NOMO-1 (cell line): Measurements from ENCODE around the gene SHF.

Experiments used
- DNase-seq, 2 experiments: peaks; one replicate each; lab custom pipeline; 2025; ENCODE audit not compliant: unreplicated experiment in 2 of 2; lab: John Stamatoyannopoulos, UW

SHF gene

DNA sequence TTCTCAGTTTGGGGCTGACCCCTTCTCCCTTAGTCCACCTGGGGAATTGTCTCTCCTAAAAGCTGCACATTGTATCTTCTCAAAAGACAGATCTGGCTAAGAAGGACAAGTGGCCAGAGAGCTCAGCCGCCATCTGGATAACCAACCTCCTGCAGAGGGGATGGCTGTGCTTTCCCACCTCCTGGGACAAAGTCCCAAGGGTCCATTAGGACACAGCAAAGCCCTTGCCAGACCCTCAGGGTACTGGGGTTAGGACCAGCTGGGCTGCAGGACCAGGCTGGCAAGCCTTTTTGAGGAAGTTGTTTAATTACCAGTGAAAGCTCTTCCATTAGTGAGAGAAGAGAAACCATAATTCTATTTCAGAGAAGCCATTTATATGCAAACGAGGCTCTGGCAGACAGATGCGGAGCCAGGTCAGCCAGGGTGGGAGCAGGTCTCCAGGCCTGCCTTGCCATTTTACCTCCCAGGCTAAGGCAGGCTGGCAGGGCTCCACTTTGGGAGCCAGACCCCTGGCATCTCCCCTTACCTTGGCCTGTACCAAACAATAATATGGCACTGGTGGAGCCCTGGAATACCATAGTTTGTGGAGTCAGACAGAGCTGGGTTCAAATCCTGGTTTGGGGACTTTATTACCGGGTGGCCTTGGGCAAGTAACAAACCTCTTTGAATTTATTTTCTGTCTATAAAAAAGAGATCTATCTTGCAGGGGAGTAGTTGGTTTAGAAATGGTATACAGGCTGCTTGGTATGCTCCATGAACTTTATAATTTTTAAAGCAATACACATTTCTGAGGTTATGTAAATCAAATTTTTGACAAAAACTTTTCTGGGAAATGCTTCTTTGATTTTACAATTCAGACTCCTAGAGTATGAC lies 17.9 kb downstream of the SHF start:
- DNase-seq: peak; percentile 37 to 69

DNA sequence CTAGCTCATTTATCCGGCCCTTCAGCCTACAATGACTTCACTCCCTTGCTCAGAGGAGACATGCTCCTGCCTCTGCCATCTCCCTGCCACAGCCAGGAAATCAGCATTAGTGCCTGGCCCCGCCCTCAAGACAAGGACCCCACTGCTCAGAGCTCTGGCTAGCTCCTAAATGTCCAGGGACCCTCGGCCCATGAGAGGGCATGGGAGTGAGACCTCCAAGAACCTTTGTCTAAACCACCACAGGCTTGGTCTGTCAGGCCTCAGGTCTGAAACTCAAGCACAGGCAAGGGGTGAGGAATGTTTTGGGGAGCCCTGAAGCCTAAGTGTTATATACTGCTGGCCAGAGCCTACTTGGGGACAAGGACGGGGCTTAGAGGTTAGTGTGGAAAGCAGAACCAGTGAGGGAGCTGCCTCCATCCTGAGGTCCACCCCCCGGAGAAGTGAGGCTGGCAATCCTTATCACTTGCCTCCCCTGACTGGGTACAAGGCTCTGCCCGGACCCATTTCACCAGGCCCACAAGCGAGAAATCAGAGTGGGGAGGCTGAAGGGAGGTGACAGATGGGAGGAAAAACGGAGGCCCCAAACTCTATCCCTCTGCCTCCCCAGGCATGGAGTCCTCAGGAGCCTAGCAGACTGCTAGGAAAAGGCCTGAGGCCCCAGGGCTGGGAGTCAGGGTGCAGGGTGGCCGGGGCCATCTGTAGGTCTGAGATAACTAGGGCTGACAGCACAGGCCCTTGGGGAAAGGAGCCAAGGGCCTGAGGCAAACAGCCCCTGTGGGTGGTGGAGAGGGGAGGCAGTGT lies 18.8 kb downstream of the SHF start:
- DNase-seq: no peak

DNA sequence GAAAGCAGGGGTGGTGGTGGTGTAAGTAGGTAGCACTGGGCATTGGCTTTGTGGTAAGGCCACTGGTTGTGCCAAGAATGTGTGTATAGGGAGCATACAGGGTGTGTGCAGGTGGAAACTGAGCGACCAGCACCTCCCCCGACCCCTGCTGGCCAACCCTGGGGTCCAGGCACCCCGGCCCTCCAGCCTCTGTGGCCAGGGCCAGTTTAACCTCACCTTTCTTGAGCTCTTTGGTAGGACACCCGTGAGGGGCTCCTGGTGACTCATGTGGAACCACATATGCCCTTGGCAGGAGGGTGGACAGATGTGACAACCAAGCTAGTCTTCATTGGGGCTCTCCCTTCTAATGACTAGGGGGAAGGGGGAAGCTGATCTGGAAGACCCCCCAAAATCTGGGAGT lies 19.5 kb downstream of the SHF start:
- no peak for DNase-seq

DNA sequence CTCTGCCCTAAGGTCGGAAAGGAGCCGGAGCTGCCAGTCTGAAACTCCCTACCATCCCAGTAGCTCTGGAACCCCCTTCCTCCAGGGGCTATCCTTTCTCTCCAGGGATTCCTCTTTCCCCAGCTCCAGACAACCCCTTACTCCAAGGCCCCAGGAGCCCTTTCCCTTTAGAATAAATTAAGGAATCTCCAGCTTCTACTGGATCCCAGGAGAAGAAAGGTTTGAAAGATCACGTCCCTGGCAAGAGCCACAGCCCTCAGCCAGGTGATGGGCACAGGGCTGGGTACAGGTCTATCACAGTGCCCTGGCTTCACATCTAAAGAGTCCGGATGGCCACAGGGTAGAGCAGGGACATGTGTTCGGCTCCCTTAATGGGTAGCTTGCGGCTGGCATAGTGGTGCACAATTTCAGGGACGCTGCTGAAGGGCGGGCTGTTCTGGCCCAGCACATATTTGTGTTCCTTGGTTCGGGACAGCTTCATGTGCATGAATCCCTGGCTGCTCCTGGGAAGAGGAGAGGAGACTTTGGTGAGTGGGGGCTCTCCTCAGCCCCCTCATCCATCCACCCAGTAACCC lies 20.0 kb downstream of the SHF start:
- no peak for DNase-seq

DNA sequence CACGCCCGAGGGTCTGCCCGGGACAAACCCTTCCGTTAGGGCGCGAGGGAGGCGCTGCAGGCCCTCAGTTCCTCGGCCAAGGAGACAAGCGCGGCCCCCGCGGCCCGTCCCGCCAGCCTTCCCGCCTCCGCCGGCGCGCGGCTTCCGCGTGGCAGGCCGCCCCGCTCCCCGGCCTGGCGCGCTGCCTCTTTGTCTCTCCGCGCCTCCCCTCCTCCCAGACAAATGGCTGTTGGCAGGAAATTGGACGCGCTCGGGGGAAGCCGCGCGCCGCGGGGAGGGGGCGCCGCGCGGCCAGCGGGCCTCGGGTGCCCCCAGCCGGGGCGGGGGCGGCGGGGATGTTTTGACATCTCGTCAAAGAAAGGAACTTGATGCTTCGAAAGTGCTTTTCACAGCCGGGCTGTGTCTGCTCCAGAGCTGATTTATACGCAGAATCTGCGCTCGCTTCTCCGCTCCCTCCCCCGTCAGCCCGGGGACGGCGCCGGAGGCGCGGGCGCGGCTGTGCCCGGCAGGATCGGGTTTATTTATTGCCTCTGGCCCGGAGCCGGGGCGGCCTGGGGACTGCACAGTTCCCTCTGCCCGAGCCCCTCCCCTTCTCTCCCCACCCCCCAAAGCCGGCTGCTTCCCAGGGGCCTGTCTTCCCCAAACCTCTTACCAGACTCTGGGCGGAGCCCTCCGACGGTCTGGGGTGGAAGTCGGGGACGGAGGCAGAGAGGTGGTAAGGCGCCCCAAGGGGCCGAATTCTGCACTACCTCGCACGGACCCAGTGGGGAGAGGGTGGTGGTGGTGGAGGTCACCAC lies 20.7 kb downstream of the SHF start:
- DNase-seq: peak; percentile 89 to 94

DNA sequence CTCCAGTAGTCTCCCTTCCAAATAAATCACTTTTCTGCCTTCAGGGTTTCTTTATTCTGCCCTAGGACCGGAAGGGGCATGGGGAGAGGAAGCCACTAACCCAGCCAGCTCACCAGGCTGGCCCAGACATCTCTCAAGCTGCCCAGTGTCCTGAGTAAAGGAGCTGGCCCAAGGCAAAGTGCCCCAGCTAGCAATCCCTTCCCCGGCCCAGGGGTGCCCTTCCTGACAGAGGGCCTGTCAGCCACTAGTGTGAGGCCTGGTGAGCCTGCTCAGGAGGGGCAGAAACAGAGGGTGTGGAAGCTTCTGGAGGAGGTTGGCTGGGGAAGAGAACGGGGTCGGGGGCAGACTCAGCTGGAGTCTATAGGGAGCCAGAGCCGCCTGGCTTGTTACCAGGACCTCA lies 22.2 kb downstream of the SHF start:
- DNase-seq: no peak

DNA sequence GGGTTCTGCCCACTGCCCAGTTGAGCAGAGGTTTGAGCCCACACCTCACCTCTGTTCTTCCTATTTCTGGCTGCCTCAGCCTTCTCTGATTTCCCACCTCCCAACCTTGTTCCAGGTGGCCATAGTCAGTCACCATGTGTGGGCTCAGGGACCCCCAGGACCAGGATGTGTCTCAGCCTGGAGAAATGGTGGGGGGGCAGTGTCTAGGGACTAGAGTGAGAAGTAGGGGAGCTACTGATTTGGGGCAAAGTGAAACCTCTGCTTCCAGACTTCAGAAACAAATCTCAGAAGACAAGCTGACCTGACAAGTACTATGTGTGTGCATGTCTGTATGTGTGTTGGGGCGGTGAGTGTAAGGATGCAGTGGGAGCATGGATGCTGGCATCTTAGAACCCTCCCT lies 22.9 kb downstream of the SHF start:
- no peak for DNase-seq

DNA sequence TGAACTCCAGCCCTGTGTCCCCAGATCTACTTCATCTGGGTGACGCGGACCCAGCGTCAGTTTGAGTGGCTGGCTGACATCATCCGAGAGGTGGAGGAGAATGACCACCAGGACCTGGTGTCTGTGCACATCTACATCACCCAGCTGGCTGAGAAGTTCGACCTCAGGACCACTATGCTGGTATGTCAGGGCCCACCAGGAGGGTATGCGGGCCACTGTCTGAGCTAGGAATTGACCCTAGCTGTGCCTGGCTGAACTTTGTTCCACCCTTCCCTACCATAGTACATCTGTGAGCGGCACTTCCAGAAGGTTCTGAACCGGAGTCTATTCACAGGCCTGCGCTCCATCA lies 24.3 kb downstream of the SHF start:
- DNase-seq: no peak

DNA sequence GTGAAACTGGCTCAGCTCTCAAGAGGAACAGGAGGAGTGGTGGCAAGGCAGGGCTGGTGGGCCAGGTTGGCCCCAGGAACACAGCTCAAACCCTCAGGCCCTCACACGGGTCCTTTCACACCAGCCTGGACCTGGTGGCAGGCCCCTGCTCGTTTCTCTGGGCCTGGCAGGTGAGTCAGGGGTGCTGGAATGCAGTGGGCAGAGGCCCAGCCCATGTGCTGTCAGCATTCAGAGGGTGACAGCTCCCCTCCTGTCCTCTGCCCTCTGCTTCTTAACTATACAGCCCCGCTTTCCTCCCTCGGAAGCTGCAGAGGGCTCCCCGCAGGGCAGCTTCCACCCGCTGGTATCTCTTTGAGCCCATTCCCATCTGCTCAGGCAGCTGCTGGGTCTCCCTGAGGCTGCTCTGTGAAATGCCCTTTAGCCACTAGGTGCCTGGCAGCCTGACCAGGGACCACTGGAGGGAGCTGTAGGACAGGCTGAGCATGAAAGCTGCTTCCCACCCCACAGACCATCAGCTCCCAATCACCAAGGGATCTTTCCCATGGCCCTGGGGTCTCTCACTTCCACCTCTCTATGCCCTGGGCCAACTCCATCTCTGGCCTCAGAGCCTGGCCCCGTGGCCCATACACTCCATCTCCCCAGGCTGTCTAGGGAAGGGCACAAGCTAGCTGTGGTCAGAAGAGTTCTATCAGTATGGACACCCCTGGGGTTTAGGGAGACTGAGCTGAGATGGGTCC lies 24.8 kb downstream of the SHF start:
- DNase-seq: peak; percentile 39 to 60

DNA sequence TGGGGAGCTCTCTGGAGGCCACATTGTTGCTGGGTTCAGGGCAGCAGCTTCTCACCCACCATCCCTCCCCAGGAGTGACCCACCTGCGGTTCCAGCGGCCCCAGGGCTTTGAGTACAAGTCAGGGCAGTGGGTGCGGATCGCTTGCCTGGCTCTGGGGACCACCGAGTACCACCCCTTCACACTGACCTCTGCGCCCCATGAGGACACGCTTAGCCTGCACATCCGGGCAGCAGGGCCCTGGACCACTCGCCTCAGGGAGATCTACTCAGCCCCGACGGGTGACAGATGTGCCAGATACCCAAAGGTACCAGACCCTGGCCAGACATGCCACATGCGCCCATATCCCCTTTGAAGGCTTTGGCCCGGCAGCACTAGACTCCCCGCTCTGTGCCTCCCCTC lies 26.1 kb downstream of the SHF start:
- DNase-seq: no peak

DNA sequence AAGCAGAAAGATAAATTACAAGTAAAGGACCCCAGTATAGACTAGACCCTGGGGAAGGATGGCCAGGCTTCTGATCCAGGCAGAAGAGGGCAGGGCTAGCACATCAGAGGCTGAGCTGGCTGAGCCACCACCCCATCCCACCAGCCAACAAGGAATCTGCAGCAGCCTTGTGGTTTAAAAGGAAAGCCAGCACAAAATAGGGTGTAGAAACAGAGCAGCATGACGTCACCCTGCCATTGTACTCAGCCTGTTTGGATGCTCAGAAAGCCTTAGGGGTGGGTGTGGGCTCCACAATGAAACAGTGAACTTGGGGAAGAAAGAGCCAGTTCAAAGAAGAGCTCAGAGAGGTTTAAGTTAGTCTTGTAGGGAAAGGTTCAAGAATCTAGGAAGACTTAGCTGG lies 29.8 kb downstream of the SHF start:
- DNase-seq: no peak

DNA sequence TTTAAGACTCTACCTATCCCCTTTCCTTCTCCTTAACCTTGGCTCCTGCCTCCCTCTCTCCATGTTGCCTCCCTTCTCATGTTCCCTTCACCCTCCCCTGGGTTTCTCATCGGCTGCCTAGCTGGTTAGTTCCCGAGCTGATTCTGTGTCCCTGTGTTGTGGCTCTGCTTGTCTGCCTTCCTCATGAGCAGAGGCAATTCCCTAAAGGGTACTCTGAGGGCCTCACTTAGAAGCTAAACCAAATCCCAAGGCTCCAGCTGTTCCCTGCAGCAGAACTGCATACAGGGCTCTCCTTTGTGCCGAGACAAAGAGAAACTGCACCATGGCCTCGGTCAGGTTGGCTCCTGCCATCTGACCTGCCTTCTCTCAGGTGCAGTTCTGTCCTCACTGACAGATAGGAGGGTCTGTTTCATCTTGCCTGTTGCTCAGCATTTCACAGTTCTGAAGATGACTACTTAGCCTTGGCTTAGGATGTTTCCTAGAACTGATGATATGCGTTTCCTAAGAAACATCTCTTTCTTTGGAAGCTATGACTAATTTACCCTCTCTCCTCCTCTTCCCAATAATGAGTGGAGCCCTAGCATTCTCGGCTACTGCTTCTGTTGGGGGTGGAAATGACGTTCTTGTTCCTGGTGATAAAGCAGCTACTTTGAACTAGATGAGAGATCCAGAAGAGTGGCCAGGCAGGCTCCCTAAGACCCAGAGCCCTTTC lies 30.9 kb downstream of the SHF start:
- DNase-seq: no peak

DNA sequence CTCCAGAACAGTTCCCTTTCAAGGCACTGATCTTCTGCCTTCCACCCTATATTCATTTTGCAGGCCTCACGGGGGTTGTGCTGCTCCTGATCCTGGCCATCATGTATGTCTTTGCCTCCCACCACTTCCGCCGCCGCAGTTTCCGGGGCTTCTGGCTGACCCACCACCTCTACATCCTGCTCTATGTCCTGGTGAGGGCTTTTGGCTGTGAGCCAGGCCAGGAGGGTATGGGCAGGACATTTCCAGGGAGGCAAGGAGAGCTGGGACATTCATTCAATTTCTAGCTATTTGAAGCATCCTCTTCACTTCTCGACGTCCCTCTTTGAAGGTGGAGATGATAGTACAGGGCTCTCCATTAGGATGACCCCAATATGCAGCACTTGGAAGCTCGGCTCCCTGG lies 32.0 kb downstream of the SHF start:
- DNase-seq: no peak

DNA sequence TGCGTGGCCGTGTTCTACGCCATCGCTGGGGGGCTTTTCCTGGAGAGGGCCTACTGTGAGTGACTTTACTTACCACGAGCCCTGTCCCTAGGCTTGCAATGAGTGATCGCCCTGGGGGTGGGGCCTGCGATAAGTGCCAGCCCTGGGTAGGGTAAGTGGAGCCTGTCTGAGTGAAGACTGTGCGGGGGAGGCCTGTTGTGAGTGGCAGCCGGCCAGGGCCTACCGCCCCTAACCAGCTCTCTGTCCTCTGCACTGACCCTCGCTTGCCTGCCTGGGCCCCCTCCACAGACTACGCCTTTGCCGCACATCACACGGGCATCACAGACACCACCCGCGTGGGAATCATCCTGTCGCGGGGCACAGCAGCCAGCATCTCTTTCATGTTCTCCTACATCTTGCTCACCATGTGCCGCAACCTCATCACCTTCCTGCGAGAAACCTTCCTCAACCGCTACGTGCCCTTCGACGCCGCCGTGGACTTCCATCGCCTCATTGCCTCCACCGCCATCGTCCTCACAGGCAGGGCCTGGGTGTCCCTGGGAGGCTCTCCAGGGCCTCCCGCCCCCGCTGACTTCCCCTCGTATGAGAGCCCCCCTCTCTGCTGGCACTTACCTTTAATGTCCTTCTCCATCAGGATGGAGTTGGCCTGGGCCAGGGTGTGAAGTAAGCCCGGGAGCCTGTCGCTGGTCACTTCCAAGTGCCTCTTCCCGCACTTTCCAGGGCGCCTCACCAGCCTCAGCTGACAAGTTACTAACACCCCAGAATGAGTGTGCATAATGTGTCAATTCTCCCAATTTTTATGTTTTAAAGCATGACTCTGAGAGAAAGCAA lies 35.6 kb downstream of the SHF start:
- DNase-seq: no peak

DNA sequence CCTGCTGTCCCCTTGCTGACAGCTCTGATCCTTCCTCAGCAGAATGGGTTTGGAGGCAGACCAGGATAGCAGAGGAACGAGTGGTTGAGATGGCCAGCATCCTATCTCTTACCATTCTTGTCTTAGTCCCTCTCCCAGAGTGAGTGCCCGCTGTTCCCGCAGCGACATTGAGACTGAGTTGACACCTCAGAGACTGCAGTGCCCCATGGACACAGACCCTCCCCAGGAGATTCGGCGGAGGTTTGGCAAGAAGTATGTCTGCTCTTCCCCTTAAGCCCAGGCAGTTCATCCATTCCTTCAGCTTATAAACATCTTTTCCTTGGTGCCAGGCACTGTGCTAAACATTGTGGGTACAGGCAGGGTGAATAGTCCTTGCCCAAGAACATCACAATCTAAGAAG lies 36.8 kb downstream of the SHF start:
- no peak for DNase-seq

DNA sequence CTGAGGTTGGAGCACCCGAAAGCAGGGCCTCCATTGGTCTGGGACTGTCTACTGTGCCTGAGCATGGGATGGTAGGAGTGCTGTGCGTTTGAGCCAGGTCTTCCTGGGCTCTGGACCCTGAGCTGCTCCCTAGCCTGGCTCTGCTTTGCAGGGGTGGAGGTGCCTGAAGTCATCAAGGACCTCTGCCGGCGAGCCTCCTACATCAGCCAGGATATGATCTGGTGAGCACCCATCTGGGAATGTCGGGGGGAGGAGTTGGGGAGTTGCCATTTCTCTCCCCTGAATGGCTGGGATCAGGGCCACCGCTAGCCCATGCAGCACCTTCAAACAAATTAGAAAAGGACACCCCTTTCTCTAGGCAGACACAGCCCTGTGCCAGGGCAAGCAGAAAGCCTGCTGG lies 37.3 kb downstream of the SHF start:
- DNase-seq: no peak

DNA sequence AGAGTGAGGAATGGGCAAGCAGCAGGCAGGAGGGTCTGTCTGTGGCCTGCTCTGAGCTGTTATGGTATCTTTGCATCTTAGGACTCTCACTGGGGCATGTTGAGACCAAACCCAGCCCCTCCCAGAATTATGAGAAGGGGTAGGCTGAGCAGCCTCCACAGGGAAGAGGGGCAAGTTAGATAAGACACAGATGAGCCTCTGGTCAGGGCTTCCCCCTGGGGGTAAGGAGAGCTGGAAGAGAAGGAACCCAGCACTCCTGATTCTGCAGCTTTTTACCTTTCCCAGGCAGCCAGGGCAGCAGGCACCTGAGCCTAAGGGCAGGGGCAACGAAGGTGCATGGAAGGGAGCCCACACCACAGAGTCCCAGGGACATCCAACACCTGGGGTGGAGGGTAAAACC lies 38.7 kb downstream of the SHF start:
- no peak for DNase-seq

DNA sequence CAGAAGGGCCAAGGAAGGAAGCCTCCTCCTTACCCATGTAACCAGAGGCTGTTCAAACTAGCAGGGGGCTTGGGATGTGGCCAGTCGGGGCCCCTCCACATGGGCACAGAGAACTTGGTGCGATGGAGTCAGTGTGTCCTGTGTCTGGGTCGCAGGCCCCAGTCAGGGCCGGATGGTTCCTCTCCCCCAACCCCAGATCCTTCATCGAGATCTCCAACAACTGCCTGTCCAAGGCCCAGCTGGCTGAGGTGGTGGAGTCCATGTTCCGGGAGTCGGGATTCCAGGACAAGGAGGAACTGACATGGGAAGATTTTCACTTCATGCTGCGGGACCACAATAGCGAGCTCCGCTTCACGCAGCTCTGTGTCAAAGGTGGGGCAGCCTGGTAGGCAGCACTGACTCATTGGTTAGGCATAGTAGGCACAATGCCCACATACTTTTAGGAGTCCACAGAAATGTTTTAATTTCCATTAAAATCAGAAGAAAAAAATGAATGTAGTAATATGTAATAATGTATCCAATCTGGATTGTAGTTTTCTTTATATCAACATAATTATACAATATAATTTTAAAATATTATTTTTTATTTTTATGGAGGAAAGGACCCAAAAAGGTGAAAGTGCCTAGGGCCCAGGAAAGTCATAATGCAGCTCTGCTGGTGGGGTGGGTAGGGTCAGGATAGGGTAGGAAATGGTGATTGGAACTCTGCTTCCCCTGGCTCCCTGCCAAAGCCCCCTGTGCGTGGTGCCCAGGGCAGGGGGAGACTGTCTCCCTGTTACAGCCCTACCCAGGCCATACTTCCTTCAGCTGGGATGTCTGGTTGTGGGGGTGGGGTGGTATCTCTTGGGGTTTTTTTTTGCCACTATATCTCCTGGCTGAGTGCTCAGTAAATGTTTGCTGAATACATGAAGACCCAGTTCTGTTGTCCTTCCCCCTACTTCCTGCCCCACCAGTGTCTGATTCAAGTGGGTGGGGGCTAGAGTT lies 39.4 kb downstream of the SHF start:
- no peak for DNase-seq
